T47D (cell line): ENCODE data around the gene RIPOR3.

Source experiments
- DNase-seq, 2 experiments: peaks; one replicate each; pipeline versions ENCODE4 v3.0.0 to v3.0.0-alpha.2; 2011 to 2012; ENCODE audit warnings: low read depth in 1 of 2, low spot score in 1 of 2
- JUND ChIP-seq: IDR thresholded peaks from 2 replicates; pipeline ENCODE4 v1.6.1; 2012; ENCODE audit warnings: low read depth
- in situ Hi-C: cut with HindIII; loops from 2 replicates; pipeline ENCODE4 v1.10.0; 2016; ENCODE audit warnings: low sequenced_read_pairs, low pct_unique_long_range_greater_than_20kb

RIPOR3 gene

GRCh38 chr20:50692552-50692933, 1.2 kb upstream of the RIPOR3 start:
- DNase-seq: no peak
- in situ Hi-C loops: no loop called here

GRCh38 chr20:50691573-50692551, 520 bp upstream of the RIPOR3 start:
- in situ Hi-C loops: no loop called here
- no peak for TF ChIP-seq JUND
- no peak for DNase-seq

More at GRCh38 chr20:50692552-50692933, 1.2 kb upstream of the RIPOR3 start:
- TF ChIP-seq JUND: no peak

GRCh38 chr20:50689864-50690649, 1.3 kb downstream of the RIPOR3 start:
- DNase-seq: no peak
- TF ChIP-seq JUND: no peak
- in situ Hi-C loops: no loop called here

- DNase-seq: no peak
- in situ Hi-C loops: no loop called here
- no peak for TF ChIP-seq JUND
Measured at GRCh38 chr20:50688256-50688975, 2.9 kb downstream of the RIPOR3 start.

GRCh38 chr20:50686821-50687220, 4.5 kb downstream of the RIPOR3 start:
- no peak for TF ChIP-seq JUND
- no peak for DNase-seq
- in situ Hi-C loops: no loop called here

GRCh38 chr20:50683570-50683969, 7.8 kb downstream of the RIPOR3 start:
- in situ Hi-C loops: no loop called here
- no peak for DNase-seq
- no peak for TF ChIP-seq JUND

- in situ Hi-C loops: no loop called here
- TF ChIP-seq JUND: no peak
- no peak for DNase-seq
Measured at GRCh38 chr20:50682947-50683530, 8.3 kb downstream of the RIPOR3 start.

- no peak for DNase-seq
- in situ Hi-C loops: no loop called here
- TF ChIP-seq JUND: no peak
Measured at GRCh38 chr20:50682065-50682464, 9.3 kb downstream of the RIPOR3 start.

- no peak for TF ChIP-seq JUND
- in situ Hi-C loops: no loop called here
- DNase-seq: no peak
Measured at GRCh38 chr20:50681359-50682064, 9.8 kb downstream of the RIPOR3 start.

- TF ChIP-seq JUND: no peak
- peak in 1 of 2 experiments; percentile 69 for DNase-seq
- in situ Hi-C loops: no loop called here
Measured at GRCh38 chr20:50680105-50680960, 11.0 kb downstream of the RIPOR3 start.

GRCh38 chr20:50679753-50680104, 11.6 kb downstream of the RIPOR3 start:
- no peak for TF ChIP-seq JUND
- DNase-seq: peak in 1 of 2 experiments; percentile 85
- in situ Hi-C loops: no loop called here
